Adrenal gland (tissue), 5 donors: ENCODE results near the gene ACTN1.

Experiments used
- POLR2A ChIP-seq, 2 donors: fragments of 450-650 bp; IDR thresholded peaks; one replicate each; pipeline ENCODE4 v1.6.1; 2017; ENCODE audit warnings: antibody characterized with exemption in 2 of 2, mild to moderate bottlenecking in 2 of 2, moderate library complexity in 1 of 2
- TF ChIP-seq, protein P1 (sequence below), 6 experiments: fragments of 450-650 bp in 4 of 6; fragments of 200-600 bp in 2 of 6; sonication (generic) in 1 of 6; IDR thresholded peaks; 1 replicate in 5 of 6; 2 replicates in 1 of 6; pipeline versions ENCODE4 v1.5.1 to v1.8.0; 2016 to 2021; ENCODE audit warnings: antibody characterized with exemption in 6 of 6, mild to moderate bottlenecking in 2 of 6, moderate library complexity in 1 of 6
- donor health status: DM: no; HTN: no; CAD: no.

DNA sequence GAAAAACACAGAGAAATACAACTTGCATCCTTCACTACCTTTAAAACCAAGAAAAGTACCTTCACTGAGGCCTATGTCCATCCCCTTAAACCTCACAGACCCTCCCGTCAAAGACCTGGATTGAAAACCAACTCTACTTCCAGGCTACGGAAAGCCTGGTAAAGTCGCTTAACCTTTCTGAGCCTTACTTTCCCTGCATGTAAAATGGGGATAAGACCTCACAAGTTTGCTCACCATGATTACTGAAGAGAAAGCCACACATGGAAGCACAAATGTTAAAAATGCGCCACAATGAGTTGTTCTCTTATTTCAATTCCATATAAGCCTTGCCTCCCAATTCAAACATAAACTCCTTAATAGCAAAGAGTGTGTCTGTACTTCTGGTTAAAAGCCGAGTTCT is 8.4 kb downstream of the ACTN1 start:
- TF ChIP-seq POLR2A (IDR thresholded peaks at IDR 0.05) = no peak
- TF ChIP-seq, protein P1, sequence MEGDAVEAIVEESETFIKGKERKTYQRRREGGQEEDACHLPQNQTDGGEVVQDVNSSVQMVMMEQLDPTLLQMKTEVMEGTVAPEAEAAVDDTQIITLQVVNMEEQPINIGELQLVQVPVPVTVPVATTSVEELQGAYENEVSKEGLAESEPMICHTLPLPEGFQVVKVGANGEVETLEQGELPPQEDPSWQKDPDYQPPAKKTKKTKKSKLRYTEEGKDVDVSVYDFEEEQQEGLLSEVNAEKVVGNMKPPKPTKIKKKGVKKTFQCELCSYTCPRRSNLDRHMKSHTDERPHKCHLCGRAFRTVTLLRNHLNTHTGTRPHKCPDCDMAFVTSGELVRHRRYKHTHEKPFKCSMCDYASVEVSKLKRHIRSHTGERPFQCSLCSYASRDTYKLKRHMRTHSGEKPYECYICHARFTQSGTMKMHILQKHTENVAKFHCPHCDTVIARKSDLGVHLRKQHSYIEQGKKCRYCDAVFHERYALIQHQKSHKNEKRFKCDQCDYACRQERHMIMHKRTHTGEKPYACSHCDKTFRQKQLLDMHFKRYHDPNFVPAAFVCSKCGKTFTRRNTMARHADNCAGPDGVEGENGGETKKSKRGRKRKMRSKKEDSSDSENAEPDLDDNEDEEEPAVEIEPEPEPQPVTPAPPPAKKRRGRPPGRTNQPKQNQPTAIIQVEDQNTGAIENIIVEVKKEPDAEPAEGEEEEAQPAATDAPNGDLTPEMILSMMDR (IDR thresholded peaks at IDR 0.05) = no peak
